NCI-H2171 (cell line): Measurements from ENCODE around the gene PSENEN.
"Not testable (repeated sequence)": the region's sequence is repeated elsewhere in the genome, so short reads cannot be mapped to it uniquely, and the experiment has no call there.

Experiments
- DNase-seq: peaks from one replicate; lab custom pipeline; 2025; lab: John Stamatoyannopoulos, UW

Gene PSENEN

GRCh38 chr19:35718345-35719041 lies 27.0 kb upstream of the PSENEN start:
- DNase-seq = no peak

DNA sequence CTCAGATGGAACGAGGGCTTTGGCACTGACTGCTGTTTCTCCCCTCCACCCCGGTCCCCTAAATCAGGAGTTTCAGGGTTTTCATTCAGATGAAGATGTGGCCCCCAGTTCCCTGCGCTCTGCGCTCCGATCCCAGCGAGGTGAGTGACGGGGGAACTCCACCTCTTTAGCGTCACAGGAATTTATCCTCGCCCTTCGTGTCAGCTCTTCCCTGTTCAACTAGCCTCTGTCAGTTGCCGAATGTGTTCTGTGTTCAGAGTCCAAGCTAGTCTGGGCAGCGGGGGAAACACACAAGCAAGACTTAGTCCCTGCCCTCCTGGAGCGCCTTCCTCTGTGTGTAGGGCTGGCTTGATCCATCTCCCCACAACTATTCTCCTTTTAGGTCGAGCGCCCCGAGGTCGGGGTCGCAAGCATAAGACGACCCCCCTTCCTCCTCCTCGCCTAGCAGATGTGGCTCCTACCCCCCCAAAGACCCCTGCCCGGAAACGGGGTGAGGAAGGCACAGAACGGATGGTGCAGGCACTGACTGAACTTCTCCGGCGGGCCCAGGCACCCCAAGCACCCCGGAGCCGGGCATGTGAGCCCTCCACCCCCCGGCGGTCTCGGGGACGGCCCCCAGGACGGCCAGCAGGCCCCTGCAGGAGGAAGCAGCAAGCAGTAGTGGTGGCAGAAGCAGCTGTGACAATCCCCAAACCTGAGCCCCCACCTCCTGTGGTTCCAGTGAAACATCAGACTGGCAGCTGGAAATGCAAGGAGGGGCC lies 25.9 kb upstream of the PSENEN start:
- DNase-seq = no peak

GRCh38 chr19:35720163-35720524 lies 25.3 kb upstream of the PSENEN start:
- DNase-seq = no peak

DNA sequence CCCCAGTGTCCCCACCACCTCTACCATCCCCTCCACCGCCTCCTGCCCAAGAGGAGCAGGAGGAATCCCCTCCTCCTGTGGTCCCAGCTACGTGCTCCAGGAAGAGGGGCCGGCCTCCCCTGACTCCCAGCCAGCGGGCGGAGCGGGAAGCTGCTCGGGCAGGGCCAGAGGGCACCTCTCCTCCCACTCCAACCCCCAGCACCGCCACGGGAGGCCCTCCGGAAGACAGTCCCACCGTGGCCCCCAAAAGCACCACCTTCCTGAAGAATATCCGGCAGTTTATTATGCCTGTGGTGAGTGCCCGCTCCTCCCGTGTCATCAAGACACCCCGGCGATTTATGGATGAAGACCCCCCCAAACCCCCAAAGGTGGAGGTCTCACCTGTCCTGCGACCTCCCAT lies 24.8 kb upstream of the PSENEN start:
- DNase-seq = no peak

- DNase-seq = no peak
Measured at GRCh38 chr19:35721374-35721773, 24.1 kb upstream of the PSENEN start.

DNA sequence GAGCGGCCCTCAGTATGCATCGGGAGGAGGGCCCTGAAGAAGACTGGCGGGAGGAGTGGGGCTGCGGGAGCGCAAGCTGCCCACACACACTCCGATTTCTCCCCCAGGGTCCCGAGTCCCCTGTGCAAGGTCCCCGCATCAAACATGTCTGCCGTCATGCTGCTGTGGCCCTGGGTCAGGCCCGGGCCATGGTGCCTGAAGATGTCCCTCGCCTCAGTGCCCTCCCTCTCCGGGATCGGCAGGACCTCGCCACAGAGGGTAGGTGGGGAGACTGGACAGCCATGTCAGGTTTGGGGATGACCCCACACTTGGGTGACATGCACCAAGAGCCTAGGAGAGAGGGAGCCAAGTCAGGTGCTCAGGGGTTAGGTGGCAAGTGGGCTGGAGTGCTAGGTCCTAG lies 23.0 kb upstream of the PSENEN start:
- no peak for DNase-seq

GRCh38 chr19:35722897-35723296 lies 22.6 kb upstream of the PSENEN start:
- no peak for DNase-seq

- no peak for DNase-seq
Measured at GRCh38 chr19:35723671-35724070, 21.8 kb upstream of the PSENEN start.

GRCh38 chr19:35724132-35724531 lies 21.3 kb upstream of the PSENEN start:
- DNase-seq = not testable (repeated sequence)

DNA sequence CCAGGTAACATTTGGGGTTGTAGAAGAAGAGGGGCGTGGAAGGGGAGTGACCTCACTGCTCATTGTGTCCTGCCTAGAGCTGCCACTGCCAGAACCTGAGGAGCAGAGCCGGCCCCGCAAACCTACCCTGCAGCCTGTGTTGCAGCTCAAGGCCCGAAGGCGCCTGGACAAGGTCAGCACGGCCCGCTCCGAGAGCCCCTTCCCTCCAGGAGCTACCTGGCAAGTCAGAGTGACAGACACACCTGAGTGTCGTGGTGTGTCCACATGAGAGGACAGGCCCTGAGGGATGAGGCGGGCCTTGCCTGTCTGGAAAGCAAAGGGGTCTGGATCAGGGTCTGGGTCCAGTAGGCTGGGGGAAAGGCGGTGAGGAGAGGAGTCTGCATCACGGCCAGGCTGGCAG lies 20.9 kb upstream of the PSENEN start:
- no peak for DNase-seq

GRCh38 chr19:35725216-35725861 lies 20.1 kb upstream of the PSENEN start:
- DNase-seq = no peak

DNA sequence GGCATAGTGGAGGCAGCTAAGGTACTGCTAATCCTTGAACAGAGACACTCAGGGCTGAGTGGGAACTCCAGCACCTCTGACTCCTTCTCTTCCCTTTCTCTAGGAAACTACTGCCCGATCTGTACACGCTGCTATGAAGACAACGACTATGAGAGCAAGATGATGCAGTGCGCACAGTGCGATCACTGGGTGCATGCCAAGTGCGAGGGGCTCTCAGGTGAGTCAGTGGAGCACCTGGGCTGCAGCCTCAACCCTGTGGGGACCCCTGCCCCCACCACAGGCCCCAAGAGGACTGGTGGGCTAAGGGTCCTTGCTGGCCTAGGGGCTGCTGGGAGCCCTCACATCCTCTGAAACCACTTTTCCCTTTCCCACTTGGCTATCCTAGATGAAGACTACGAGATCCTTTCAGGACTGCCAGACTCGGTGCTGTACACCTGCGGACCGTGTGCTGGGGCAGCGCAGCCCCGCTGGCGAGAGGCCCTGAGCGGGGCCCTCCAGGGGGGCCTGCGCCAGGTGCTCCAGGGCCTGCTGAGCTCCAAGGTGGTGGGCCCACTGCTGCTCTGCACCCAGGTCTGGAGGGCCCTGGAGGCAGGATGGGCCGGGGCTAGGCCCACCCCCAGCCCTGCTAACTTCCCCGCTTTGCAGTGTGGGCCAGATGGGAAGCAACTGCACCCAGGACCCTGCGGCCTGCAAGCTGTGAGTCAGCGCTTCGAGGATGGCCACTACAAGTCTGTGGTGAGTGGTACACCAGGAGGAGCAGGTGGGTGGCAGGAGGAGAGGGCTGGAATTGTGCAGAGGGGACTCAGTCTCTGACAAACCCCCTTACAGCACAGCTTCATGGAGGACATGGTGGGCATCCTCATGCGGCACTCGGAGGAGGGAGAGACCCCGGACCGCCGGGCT lies 18.1 kb upstream of the PSENEN start:
- DNase-seq = no peak

GRCh38 chr19:35727956-35728706 lies 17.3 kb upstream of the PSENEN start:
- no peak for DNase-seq

GRCh38 chr19:35729021-35729420 lies 16.4 kb upstream of the PSENEN start:
- DNase-seq = no peak

GRCh38 chr19:35729763-35730162 lies 15.7 kb upstream of the PSENEN start:
- no peak for DNase-seq

GRCh38 chr19:35730326-35730725 lies 15.1 kb upstream of the PSENEN start:
- DNase-seq = no peak

DNA sequence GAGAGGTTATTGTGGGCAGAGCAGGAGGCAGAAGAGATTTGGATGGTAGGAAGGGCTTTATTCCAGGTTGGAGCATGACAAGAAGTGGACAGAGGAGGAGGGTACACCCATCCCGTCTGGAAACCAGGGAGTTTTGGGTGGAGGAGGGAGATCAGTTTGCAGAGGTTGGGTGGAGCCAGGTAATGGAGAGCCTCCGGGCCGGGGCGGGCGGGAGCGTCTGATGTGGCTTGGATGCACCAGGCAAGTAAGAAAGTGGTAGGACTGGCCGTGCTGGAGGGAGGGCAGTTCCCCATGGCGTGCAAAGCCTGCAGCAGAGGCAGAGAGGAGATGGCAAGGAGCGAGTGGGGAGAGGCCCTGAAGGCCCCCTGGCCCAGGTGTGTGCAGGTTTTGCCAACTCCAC lies 14.1 kb upstream of the PSENEN start:
- DNase-seq = no peak

DNA sequence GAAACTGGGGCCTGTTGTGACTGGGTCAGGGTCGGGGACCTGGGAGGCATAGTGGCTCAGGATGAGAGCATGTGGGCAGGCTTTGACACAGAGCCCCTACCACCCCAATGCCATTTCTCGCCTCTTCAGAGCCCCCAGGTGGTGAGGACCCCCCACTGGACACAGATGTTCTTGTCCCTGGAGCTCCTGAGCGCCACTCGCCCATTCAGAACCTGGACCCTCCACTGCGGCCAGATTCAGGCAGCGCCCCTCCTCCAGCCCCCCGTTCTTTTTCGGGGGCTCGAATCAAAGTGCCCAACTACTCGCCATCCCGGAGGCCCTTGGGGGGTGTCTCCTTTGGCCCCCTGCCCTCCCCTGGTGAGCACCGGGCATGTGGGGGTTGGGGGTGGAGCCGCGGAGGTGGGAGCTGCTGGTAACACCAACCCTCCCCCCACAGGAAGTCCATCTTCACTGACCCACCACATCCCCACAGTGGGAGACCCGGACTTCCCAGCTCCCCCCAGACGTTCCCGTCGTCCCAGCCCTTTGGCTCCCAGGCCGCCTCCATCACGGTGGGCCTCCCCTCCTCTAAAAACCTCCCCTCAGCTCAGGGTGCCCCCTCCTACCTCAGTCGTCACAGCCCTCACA lies 13.6 kb upstream of the PSENEN start:
- DNase-seq = no peak

- no peak for DNase-seq
Measured at GRCh38 chr19:35732540-35733179, 12.8 kb upstream of the PSENEN start.
